NOMO-1 treated with dmso at 0.1 percent for 144 hours (cell line): ENCODE results near the gene S100P.
"Not testable (repeated sequence)": the region's sequence is repeated elsewhere in the genome, so short reads cannot be mapped to it uniquely, and the experiment has no call there.

Experiments used
- DNase-seq: peaks from one replicate; lab custom pipeline; 2025; ENCODE audit not compliant: unreplicated experiment; lab: John Stamatoyannopoulos, UW

The S100P gene

DNA sequence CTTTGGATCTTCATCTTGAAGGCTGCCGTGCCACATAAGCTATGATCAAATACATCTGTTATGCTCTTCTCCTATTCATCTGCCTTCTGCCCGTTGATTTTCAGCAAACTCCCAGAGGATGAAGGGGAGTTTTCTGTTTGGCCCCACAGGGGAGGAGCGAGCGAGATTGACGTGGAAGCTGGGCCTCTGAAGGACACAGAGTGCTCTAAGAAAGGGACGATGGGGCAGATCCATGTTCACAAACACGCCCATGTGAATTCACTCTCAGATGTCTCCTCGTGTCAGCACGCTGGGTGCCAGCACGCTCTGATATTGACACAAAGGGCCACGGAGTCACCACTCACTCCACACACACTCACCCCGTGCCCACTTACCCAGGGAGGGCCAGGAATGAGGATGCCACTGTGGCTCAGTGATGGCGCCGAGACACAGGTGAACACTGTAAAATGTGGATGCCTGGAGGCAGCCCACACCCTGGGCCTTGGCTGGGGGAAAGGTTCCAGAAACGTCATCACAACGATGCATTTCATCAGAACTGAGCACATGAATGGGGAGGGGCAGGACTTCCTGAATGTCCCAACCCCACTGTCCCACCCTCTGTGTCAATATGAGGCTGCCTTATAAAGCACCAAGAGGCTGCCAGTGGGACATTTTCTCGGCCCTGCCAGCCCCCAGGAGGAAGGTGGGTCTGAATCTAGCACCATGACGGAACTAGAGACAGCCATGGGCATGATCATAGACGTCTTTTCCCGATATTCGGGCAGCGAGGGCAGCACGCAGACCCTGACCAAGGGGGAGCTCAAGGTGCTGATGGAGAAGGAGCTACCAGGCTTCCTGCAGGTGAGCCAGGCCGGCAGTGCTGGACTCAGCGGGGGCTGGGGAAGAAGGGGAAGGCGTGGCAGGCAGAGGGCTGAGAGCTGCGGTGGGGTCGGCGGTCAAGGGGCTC is at the start of gene S100P:
Gene S100P (plus strand): TSS at position 648 of the 946 bp plus-strand sequence. CDS start 55 bp downstream, at position 703.
- no peak for DNase-seq

DNA sequence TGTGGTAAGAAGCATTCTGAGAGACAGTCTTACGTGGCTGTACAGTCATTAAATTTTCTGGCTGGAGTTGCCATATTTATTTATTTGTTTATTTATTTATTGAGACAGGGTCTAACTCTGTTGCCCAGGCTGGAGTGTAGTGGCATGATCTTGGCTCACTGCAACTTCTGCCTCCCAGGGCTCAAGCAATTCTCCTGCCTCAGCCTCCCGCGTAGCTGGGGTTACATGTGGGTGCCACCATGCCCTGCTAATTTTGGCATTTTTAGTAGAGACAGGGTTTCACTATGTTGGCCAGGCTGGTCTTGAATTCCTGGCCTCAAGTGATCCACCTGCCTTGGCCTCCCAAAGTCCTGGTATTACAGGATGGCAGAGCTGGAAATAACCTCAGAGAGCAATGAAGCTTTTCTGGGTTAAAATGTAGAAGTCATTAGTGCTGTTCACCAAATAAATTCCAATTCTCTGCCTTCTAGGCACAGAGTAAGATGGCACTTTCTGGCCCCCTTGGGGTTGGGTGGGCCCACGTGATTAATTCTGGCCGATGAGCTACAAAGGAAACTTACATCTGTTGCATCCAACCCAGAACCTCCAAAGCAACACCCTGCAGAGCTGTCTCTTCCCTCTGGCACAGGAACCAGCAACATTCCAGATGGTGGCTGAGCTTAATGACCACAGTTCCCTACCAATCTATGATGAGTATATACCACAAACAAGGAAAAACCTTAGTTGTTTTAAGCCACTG is 48.7 kb upstream of the S100P start:
- DNase-seq, result no peak

DNA sequence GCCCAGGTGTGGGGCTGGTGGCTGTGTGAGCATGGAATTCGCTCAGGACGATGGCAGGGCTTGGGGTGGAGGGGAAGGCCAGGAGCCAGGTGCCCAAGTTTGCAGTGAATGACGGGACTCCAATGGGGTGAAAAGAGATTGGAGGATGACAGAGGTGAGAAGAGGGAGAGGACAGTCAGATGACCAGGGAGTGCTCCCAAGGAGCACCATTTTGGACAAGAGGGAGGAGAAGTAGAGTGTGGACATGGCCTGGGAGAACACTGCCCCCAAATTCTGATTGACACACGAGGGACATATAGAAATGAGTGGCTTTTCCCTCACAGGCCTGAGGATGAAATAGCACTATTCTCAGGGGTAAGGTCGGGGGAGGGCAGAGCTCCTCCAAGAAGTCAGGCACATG is 46.5 kb upstream of the S100P start:
- no peak for DNase-seq

DNA sequence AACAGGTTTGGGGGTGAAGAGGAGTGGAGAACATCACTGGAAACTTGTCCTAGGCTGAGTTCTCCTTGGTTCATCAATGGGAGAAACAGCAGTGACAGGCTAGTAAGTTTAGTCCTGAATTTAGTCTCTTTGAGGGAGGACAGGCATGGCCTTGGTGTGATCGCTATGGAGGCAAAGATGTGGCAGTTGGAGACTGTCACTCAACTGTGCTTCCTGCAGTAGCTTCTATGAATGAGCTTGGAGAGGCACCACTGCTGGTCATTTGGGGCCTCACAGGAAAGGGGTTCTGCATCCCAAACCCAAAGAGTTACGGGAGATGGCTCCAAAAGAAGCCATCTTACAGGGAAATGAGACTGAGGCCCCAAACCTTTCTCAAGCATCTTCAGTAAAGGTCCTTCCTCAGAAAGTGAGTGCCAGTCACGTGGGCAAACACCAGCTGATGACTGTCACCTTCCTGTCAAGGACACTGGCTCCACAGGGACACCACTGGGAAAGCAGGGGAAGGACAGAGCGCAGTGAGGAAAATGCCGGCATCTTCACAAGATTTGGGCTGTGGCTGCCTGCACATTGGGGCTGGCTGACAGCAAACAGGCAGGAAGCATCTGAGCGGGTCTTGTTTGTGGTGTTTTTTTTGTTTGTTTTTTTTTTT is 46.0 kb upstream of the S100P start:
- no peak for DNase-seq

DNA sequence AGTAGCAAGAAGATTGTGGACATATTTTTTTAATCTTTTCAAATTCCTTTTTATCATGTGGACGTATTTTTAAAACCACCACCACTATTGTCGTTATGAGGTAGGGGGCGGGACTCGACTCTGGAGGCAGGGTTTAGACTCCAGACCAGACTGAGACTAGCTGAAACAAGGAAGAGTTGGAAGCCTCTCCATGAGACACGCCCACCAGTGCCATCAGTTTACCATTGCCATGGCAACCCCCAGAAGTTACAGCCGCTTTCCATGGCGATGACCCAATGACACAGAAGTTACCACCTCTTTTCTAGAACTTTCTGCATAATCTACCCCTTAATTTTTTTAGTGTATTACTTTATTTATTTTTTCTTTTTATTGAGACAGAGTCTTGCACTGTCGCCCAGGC is 44.5 kb upstream of the S100P start:
- DNase-seq, result no peak

DNA sequence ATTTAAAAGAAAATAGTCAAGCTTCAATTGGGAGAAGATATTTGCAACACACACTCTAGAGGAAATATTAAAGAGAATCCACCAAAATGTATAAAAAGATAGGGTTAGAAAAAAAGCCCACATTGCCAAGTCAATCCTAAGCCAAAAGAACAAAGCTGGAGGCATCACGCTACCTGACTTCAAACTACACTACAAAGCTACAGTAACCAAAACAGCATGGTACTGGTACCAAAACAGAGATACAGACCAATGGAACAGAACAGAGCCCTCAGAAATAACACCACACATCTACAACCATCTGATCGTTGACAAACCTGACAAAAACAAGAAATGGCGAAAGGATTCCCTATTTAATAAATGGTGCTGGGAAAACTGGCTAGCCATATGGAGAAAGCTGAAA is 39.5 kb upstream of the S100P start:
- DNase-seq, result not testable (repeated sequence)

DNA sequence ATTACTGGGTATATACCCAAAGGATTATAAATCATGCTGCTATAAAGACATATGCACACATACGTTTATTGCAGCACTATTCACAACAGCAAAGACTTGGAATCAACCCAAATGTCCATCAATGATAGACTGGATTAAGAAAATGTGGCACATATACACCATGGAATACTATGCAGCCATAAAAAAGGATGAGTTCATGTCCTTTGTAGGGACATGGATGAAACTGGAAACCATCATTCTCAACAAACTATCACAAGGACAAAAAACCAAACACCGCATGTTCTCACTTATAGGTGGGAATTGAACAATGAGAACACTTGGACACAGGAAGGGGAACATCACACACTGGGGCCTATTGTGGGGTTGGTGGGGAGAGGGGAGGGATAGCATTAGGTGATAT is 38.4 kb upstream of the S100P start:
- DNase-seq, result not testable (repeated sequence)

DNA sequence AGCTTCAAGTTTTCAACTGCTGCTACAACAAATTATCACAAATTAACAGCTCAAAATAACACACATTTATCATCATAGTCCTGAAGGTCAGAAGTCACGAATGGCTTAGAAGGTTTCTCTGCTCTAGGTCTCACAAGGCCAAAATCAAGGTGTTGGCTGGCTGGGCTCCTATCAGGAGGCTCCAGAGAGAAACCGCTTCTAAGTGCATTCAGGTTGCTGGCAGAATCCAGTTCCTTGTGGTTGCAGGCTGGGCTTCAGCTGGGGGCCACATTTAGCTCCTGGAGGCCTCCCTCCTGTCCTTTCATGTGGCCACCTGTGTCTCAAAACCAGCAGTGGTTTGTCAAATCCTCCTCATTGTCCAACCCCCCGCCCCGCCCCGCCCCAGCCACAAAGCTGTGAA is 37.8 kb upstream of the S100P start:
- no peak for DNase-seq

DNA sequence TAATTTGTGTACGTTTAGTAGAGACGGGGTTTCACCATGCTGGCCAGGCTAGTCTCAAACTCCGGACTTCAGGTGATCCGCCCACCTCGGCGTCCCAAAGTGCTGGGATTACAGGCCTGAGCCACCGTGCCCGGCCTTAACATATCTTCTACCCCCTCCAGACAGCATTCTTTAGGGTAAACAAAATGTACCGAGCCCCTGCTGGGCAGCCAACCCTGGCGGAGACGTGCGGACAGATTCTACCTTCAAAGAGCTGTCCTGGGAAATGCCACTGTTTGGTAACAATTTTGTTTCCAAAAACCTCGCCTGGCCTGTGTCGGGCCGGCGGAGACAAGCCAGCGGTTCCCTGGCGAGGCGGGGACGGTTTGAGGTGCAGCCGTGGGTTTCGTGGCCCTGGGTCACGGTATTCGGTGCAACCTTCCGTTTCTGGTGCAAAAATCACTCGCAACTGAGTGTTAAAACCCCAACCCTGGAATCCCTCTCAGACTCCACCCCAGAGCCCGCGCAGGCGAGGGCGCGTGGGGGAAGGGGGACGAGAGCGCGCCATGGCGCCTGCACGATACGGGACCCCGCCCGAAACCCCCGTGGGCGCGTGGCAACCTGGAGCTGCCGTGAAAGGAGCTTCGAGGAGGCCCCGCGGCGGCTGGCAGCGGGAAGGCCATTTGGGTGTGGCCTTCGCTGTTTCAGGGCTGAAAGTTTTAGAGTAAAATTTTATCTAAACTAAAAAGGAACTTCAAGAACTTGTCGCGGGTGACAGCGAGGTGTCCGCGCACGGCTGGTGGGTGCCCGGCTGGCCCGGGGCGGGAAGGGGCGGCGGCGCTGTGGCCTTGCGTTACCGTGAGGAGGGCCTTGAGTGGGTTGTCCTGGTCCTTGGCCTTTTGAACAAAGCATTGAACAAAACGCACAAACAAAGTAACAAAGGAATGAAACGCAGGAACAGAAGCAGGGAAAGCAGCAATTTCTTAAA is 36.2 kb upstream of the S100P start:
- DNase-seq, result no peak

DNA sequence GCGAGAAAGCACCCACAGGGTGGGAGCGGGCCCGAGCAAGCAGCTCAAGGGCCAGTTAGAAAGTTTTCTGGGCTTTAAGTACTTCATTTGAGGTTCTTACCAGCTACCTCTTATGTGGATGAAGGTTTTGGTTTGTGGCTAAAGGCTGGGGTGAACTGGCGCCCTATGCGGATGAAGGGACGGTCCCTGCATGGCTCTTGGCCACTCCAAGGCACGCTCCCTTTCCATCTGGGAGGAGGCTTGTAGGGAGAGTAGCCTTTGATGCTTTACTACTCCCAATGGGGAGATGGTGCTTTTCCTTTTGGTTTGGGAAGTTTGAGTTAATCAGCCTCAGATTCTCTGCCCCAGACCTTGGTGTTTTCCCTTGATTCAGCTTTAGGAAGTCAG is 35.5 kb upstream of the S100P start:
- DNase-seq, result no peak

DNA sequence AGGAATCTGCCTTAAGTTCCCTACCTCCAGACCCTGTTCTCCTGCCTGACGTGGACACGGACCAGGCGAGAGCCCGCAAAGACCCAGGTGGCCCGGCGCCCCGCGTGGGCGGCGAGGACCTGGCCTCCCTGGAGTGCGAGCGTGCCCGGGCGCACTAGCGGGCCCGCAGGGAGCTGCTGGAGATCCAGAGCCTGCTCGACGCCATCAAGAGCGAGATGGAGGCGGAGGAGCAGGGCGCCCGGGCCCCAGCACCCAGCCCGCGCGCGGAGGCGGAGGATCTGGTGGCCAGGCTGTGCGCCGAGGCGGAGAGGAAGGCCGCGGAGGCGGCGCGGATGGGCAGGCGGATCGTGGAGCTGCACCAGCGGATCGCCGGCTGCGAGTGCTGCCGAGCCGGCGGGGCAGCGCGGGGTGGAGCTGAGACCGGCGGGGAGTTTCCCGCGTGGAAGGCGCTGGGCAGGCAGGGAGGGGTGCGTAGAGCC is 35.0 kb upstream of the S100P start:
- DNase-seq, result no peak

DNA sequence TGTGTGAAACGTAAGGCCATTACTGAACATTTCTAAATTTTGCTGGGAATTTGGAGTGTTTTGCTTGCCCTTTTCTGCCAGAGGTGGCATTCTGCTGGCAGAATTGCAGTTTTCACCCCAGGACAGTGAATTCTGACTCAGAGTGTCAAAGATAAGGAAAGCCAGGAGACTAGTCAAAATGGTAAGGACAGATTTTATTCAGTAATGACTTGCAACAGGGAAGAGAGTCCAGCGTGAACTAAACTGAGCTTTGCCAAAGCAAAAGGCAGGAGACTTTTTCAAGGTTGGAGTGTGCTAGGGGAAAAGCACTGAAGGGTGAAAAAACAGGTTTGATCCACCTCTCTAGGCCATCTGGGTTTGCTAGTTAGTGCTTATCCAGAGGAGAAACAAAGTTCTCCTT is 33.8 kb upstream of the S100P start:
- DNase-seq, result no peak

DNA sequence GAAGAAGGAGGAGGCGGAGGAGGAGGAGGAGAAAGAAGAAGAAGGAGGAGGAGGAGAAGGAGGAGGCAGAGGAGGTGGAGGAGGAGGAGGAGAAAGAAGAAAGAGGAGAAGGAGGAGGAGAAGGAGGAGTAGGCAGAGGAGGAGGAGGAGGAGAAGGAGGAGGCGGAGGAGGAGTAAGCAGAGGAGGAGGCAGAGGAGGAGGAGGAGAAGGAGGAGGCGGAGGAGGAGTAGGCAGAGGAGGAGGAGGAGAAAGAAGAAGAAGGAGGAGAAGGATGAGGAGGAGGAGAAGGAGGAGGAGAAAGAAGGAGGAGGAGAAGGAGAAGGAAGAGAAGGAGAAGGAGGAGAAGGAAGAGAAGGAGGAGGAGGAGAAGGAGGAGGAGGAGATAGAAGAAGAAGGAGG is 33.2 kb upstream of the S100P start:
- no peak for DNase-seq

DNA sequence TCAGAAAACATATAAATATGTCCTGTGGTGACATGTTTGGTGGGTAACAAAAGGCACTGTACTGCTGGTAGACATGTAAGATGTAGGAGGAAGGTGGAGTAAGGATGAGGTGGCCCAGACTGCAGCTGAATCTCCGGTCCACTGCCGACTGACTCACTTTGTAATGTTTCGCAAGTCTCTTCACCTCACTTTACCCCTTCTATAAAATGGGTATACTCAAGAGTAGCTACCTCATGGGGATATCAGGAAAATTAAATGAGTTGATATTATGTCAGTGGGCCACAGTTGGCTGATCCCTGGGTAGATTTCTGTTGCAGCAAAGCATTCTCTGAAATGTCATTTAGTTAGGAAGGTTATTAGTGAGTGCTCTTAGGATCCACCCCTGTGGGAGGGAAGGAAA is 31.1 kb upstream of the S100P start:
- DNase-seq, result no peak

DNA sequence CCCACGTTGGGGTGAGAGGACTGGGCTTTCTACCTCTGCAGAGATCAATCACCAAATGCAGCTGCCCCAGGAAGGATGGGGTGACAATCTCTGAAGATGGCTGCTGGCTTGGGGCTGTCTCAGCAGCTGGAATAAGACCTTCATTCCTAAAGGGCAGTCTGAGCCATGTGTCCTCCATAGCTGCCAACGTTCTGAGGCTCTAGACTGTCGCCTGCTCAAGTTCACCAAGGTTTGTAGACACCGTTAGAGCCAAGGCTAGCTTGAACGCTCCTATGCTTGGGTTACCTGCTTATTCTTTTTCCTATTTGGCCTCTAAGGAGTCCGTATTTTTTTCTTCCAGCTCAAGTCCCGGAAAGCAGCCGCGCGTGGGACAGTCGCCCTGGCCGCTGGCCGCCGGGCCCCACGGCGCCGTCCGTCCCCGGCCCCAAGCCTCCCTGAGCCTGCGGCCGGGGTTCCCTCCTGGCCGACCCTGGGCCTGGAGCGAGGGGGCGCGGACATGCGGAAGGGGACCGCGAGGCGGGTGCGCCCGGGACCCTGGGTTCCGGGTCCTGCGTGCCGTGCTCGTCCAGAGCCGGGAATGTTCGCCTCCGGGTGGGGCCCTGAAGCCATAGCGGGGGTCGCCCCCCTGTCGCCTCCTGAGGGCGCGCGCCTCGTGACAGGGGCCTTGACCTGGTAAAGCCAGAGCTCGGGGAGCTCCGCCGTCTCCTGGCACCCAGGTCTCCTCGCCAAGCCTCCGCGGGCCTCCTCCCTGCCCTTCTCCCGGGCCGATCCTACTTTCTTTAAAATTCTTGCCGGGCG is 29.9 kb upstream of the S100P start:
- DNase-seq, result no peak

DNA sequence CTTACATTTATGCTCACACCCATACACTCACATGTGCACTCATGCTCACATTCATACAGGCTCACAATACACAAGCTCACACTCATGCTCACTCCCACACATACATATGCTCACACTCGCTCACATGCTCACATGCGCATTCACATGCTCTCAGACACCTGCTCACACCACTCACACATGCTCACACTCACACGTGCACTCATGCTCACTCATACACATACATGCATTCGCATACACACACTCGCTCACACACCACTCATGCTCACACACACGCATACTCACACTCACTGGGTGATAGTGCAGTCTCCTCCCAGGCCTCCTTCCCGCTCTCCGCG is 28.4 kb upstream of the S100P start:
- DNase-seq, result no peak

DNA sequence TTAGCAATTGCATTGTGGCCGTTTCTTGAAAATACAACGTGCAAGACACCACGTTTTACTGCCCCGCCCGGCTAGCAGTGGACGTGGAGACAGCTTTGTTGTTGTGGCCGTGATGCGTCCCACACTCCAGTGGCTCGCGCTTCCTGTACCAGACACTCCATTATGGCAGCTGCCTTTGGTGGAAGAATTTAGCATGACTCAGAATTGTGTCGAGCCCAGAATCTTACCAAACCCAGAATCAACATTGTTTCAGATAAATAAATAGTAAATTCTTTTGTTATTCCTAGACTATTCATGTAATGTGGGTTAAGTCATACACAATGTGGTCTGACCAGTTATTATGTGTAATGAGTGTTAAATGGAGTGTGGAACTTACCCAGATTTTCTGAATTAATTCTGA is 25.3 kb upstream of the S100P start:
- DNase-seq, result no peak

DNA sequence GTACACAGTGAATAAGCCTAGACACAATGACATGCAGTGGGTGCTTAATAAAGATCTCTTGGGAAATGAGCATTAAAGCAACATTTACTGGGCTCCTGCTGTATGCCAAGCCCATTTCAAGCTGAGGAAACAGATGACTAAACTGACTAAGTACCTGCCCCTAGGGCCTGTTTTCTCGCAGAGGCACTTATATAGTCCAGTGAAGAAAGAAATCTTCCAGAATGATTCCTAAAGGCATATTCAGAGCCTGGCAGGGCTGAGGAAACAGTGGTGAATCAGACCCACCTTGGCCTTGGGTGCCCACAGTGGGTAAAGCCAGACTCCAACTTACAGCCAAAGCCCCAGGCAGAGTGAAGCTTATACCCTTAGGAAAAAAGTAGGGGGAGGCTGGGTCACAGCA is 22.0 kb upstream of the S100P start:
- DNase-seq, result no peak

DNA sequence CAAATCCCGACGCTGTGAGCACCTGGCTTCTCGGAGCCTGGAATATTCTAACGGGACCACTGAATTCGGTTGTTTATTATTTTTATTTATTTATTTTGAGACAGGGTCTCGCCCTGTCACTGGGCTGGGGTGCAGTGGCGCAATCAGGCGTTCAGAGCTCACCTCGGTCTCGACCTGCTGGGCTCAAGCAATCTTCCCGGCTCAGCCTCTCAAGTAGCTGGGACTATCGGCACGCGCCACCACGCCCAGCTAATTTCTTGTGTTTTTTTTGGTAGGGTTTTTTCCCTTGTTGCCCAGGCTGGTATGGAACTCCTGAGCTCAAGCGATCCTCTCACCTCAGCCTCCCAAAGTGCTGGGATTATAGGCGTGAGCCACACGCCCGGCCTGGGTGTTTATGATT is 21.5 kb upstream of the S100P start:
- DNase-seq, result no peak
